Liver (tissue), 9 donors: Measurements from ENCODE around the gene HRH2. TPM values are rescaled to one million over a fixed set of nuclear protein-coding genes. Genes with fewer than 3 reads are reported as not detected.

ENCODE experiments used
- DNase-seq: peaks from one replicate; pipeline ENCODE4 v3.0.0-alpha.2; 2017; ENCODE audit warnings: low spot score
- H3K27ac ChIP-seq, 2 donors: one replicate each; pipeline ENCODE4 v1.7.0; 2013; ENCODE audit warnings: inconsistent platforms in 2 of 2, low read length in 2 of 2, control low read depth in 1 of 2, low read depth in 1 of 2, mild to moderate bottlenecking in 1 of 2
- H3K27me3 ChIP-seq, 4 donors: one replicate each; pipeline versions ENCODE4 v1.6.1 to v1.7.0; 2013; ENCODE audit warnings: low read length in 3 of 4, inconsistent platforms in 1 of 4, mild to moderate bottlenecking in 1 of 4, moderate library complexity in 1 of 4; ENCODE audit not compliant: control insufficient read depth in 4 of 4, insufficient read depth in 4 of 4
- H3K36me3 ChIP-seq, 4 donors: one replicate each; pipeline versions ENCODE4 v1.6.1 to v1.7.0; 2013; ENCODE audit warnings: low read length in 3 of 4, mild to moderate bottlenecking in 3 of 4, low read depth in 1 of 4, moderate library complexity in 1 of 4; ENCODE audit not compliant: control insufficient read depth in 4 of 4, insufficient read depth in 3 of 4
- H3K4me1 ChIP-seq, 4 donors: one replicate each; pipeline versions ENCODE4 v1.6.1 to v1.7.0; 2013; ENCODE audit warnings: low read length in 3 of 4, mild to moderate bottlenecking in 3 of 4, moderate library complexity in 1 of 4; ENCODE audit not compliant: control insufficient read depth in 4 of 4, insufficient read depth in 4 of 4
- H3K4me3 ChIP-seq, 3 donors: one replicate each; pipeline versions ENCODE4 v1.6.1 to v1.7.0; 2013; ENCODE audit warnings: low read length in 3 of 3, control low read depth in 1 of 3, low read depth in 1 of 3, mild to moderate bottlenecking in 1 of 3
- H3K9ac ChIP-seq, 2 donors: one replicate each; pipeline ENCODE4 v1.7.0; 2013; ENCODE audit warnings: low read length in 2 of 2, mild to moderate bottlenecking in 2 of 2, moderate library complexity in 2 of 2, control low read depth in 1 of 2, low read depth in 1 of 2
- H3K9me3 ChIP-seq, 4 donors: one replicate each; pipeline versions ENCODE4 v1.6.1 to v1.7.0; 2013; ENCODE audit warnings: low read length in 3 of 4; ENCODE audit not compliant: control insufficient read depth in 4 of 4
- EGR1 ChIP-seq, 2 donors: IDR thresholded peaks; 2 replicates each; pipeline ENCODE4 v1.6.1; 2016 to 2018; ENCODE audit warnings: antibody characterized with exemption in 2 of 2, low read depth in 2 of 2
- FOXA1 ChIP-seq: IDR thresholded peaks from 2 replicates; pipeline ENCODE4 v1.6.1; 2016; ENCODE audit warnings: antibody characterized with exemption
- FOXA2 ChIP-seq: IDR thresholded peaks from 2 replicates; pipeline ENCODE4 v1.6.1; 2016; ENCODE audit warnings: antibody characterized with exemption
- GABPA ChIP-seq, 2 donors: IDR thresholded peaks in 1 of 2; conservative IDR thresholded peaks in 1 of 2; 2 replicates each; pipeline ENCODE4 v1.6.1; 2016; ENCODE audit warnings: antibody characterized with exemption in 2 of 2, mild to moderate bottlenecking in 1 of 2, moderate library complexity in 1 of 2
- HNF4A ChIP-seq, 2 donors: conservative IDR thresholded peaks; 2 replicates each; pipeline ENCODE4 v1.6.1; 2016; ENCODE audit warnings: antibody characterized with exemption in 2 of 2, mild to moderate bottlenecking in 2 of 2
- HNF4G ChIP-seq: IDR thresholded peaks from 2 replicates; pipeline ENCODE4 v1.6.1; 2016; ENCODE audit warnings: antibody characterized with exemption
- JUND ChIP-seq, 2 donors: IDR thresholded peaks; 2 replicates each; pipeline ENCODE4 v1.6.1; 2016; ENCODE audit warnings: antibody characterized with exemption in 2 of 2
- NR2F2 ChIP-seq: IDR thresholded peaks from 2 replicates; pipeline ENCODE4 v1.6.1; 2016; ENCODE audit warnings: antibody characterized with exemption
- RAD21 ChIP-seq, 2 donors: IDR thresholded peaks; 2 replicates each; pipeline ENCODE4 v1.6.1; 2016; ENCODE audit warnings: antibody characterized with exemption in 2 of 2, mild to moderate bottlenecking in 2 of 2
- RXRA ChIP-seq, 2 donors: IDR thresholded peaks; 2 replicates each; pipeline ENCODE4 v1.6.1; 2017 to 2018; ENCODE audit warnings: antibody characterized with exemption in 2 of 2, mild to moderate bottlenecking in 1 of 2
- SP1 ChIP-seq: IDR thresholded peaks from 2 replicates; pipeline ENCODE4 v1.6.1; 2018; ENCODE audit warnings: antibody characterized with exemption, mild to moderate bottlenecking
- TAF1 ChIP-seq: conservative IDR thresholded peaks from 2 replicates; pipeline ENCODE4 v1.6.1; 2016; ENCODE audit warnings: antibody characterized with exemption, mild to moderate bottlenecking
- YY1 ChIP-seq: IDR thresholded peaks from 2 replicates; pipeline ENCODE4 v1.6.1; 2016; ENCODE audit warnings: antibody characterized with exemption, mild to moderate bottlenecking
- WGBS: extraction: QIAGEN DNeasy Blood & Tissue Kit; methylation state at CpG from one replicate; pipeline ENCODE4 v1.1.7; 2013; 5-methylcytosine and 5-hydroxymethylcytosine counted together
- polyA plus RNA-seq, 2 donors: library from polyadenylated mRNA; stranded (reverse) in 1 of 2; unstranded in 1 of 2; fragments of 200-250 nt in 1 of 2; fragments of >200 nt in 1 of 2; fragmentation: Nextera tagmentation in 1 of 2; extraction: Ambion mirVana in 1 of 2; gene quantifications; one replicate each; pipeline versions ENCODE4 v1.2.1 to v1.2.3, GENCODE V29; 2013 to 2015
- total RNA-seq, 2 donors: library from RNA; depleted of rRNA; stranded (reverse); fragments of >200 nt; gene quantifications; one replicate each; pipeline ENCODE4 v1.2.3, GENCODE V29; 2014
- TF ChIP-seq, protein P1 (sequence below): fragments of 150-350 bp; IDR thresholded peaks from 2 replicates; pipeline ENCODE4 v1.5.1; 2017; ENCODE audit warnings: improper control_type of control experiment, low read depth, low read length; ENCODE audit not compliant: missing input control
- TF ChIP-seq, protein P2 (sequence below): IDR thresholded peaks from 2 replicates; pipeline ENCODE4 v1.6.1; 2016; ENCODE audit warnings: antibody characterized with exemption
- TF ChIP-seq, protein P3 (sequence below): IDR thresholded peaks from 2 replicates; pipeline ENCODE4 v1.6.1; 2016; ENCODE audit warnings: antibody characterized with exemption
- TF ChIP-seq, protein P4 (sequence below): IDR thresholded peaks from 2 replicates; pipeline ENCODE4 v1.6.1; 2016; ENCODE audit warnings: antibody characterized with exemption
- TF ChIP-seq, protein P5 (sequence below): IDR thresholded peaks from 2 replicates; pipeline ENCODE4 v1.6.1; 2016; ENCODE audit warnings: antibody characterized with exemption, mild to moderate bottlenecking
- donor health status: healthy.
- donor health status: healthy.
- donor health status: healthy.
- donor health status: healthy.
- donor health status: healthy.

Gene HRH2
- total and polyA plus RNA-seq, 4 donors = 0.44 to 2.6 (median 1.3) TPM

DNA sequence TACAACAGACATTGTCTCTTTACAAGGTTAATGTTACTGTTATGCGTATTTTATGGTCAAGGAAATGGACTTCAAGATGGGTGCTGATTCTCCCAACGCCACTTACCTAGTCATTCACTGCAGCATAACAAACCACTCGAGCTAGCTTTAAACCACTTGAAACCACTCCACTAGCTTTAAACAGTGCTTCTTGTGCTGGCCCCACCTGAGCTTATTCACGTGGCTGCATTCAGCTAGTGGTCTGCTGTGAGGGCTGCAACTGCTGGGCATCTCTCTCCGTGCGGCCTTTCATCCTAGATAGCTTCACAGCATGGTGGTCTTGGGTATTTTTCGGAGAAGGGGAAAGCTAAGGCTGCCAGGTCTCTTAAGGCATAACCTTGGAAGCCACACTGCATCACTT, 3.5 kb upstream of the HRH2 start:
- no peak for TF ChIP-seq FOXA2
- H3K27me3 ChIP-seq = peaks cover 0 to 5% (median 4%) of the 10 kb centered on the region in 4 donors
- H3K9me3 ChIP-seq = peaks cover 2 to 11% (median 5%) of the 10 kb centered on the region in 4 donors
- peaks cover 0 to 14% (median 8%) of the 10 kb centered on the region in 4 donors for H3K4me1 ChIP-seq
- no peak for DNase-seq
- H3K4me3 ChIP-seq = no peak overlapping the region
- H3K27ac ChIP-seq = no peak overlapping the region
- no peak overlapping the region for H3K9ac ChIP-seq
- 87% methylated on average over 7 of the region's 7 CpGs for WGBS
- no peaks in the 10 kb centered on the region for H3K36me3 ChIP-seq

DNA sequence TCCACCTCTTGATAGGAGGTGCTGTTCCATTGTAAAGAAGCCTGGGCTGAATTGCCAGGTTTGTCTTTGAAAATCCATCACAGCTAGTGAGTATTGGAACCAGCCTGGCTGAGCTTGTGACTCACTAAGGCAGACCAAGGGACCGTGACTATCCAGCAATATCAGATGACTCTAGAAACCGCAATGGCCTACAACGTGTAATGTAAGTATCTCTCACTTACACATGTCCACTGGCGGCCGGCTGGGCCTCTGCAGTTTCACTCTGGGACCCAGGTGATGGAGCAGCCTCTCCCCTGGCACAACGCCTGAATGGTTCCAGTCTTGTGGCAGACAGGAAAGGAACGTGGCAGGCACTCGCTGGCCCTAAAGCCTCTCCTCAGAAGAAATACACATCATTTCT, 3.1 kb upstream of the HRH2 start:
- 79% methylated on average over 8 of the region's 8 CpGs for WGBS
- no peaks in the 10 kb centered on the region for H3K36me3 ChIP-seq
- peaks cover 0 to 5% (median 4%) of the 10 kb centered on the region in 4 donors for H3K27me3 ChIP-seq
- H3K4me3 ChIP-seq = no peak overlapping the region
- peaks cover 0 to 6% (median 3%) of the 10 kb centered on the region in 4 donors for H3K9me3 ChIP-seq
- no peak overlapping the region for H3K9ac ChIP-seq
- DNase-seq = no peak
- no peak overlapping the region for H3K27ac ChIP-seq
- TF ChIP-seq, protein P1, sequence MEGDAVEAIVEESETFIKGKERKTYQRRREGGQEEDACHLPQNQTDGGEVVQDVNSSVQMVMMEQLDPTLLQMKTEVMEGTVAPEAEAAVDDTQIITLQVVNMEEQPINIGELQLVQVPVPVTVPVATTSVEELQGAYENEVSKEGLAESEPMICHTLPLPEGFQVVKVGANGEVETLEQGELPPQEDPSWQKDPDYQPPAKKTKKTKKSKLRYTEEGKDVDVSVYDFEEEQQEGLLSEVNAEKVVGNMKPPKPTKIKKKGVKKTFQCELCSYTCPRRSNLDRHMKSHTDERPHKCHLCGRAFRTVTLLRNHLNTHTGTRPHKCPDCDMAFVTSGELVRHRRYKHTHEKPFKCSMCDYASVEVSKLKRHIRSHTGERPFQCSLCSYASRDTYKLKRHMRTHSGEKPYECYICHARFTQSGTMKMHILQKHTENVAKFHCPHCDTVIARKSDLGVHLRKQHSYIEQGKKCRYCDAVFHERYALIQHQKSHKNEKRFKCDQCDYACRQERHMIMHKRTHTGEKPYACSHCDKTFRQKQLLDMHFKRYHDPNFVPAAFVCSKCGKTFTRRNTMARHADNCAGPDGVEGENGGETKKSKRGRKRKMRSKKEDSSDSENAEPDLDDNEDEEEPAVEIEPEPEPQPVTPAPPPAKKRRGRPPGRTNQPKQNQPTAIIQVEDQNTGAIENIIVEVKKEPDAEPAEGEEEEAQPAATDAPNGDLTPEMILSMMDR = no peak
- TF ChIP-seq, protein P2, sequence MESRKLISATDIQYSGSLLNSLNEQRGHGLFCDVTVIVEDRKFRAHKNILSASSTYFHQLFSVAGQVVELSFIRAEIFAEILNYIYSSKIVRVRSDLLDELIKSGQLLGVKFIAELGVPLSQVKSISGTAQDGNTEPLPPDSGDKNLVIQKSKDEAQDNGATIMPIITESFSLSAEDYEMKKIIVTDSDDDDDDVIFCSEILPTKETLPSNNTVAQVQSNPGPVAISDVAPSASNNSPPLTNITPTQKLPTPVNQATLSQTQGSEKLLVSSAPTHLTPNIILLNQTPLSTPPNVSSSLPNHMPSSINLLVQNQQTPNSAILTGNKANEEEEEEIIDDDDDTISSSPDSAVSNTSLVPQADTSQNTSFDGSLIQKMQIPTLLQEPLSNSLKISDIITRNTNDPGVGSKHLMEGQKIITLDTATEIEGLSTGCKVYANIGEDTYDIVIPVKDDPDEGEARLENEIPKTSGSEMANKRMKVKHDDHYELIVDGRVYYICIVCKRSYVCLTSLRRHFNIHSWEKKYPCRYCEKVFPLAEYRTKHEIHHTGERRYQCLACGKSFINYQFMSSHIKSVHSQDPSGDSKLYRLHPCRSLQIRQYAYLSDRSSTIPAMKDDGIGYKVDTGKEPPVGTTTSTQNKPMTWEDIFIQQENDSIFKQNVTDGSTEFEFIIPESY = no peak
- TF ChIP-seq HNF4G (no peak), JUND (IDR thresholded peaks at IDR 0.05) (no peak), RAD21 (IDR thresholded peaks at IDR 0.05) (no peak), TAF1 (no peak), RXRA (IDR thresholded peaks at IDR 0.05) (no peak), GABPA (IDR thresholded peaks at IDR 0.05 in 1 of 2, conservative IDR thresholded peaks at IDR 0.05 in 1 of 2) (no peak), EGR1 (IDR thresholded peaks at IDR 0.05; ENCODE audit: low read depth in 2 of 2) (no peak), HNF4A (conservative IDR thresholded peaks at IDR 0.05) (no peak), YY1 (no peak), SP1 (no peak), NR2F2 (no peak), FOXA2 (no peak), FOXA1 (no peak)
- TF ChIP-seq, protein P3, sequence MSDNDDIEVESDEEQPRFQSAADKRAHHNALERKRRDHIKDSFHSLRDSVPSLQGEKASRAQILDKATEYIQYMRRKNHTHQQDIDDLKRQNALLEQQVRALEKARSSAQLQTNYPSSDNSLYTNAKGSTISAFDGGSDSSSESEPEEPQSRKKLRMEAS = no peak
- TF ChIP-seq, protein P4, sequence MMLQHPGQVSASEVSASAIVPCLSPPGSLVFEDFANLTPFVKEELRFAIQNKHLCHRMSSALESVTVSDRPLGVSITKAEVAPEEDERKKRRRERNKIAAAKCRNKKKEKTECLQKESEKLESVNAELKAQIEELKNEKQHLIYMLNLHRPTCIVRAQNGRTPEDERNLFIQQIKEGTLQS = no peak
- TF ChIP-seq, protein P5, sequence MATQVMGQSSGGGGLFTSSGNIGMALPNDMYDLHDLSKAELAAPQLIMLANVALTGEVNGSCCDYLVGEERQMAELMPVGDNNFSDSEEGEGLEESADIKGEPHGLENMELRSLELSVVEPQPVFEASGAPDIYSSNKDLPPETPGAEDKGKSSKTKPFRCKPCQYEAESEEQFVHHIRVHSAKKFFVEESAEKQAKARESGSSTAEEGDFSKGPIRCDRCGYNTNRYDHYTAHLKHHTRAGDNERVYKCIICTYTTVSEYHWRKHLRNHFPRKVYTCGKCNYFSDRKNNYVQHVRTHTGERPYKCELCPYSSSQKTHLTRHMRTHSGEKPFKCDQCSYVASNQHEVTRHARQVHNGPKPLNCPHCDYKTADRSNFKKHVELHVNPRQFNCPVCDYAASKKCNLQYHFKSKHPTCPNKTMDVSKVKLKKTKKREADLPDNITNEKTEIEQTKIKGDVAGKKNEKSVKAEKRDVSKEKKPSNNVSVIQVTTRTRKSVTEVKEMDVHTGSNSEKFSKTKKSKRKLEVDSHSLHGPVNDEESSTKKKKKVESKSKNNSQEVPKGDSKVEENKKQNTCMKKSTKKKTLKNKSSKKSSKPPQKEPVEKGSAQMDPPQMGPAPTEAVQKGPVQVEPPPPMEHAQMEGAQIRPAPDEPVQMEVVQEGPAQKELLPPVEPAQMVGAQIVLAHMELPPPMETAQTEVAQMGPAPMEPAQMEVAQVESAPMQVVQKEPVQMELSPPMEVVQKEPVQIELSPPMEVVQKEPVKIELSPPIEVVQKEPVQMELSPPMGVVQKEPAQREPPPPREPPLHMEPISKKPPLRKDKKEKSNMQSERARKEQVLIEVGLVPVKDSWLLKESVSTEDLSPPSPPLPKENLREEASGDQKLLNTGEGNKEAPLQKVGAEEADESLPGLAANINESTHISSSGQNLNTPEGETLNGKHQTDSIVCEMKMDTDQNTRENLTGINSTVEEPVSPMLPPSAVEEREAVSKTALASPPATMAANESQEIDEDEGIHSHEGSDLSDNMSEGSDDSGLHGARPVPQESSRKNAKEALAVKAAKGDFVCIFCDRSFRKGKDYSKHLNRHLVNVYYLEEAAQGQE = no peak
- H3K4me1 ChIP-seq = peaks cover 0 to 14% (median 8%) of the 10 kb centered on the region in 4 donors
